GOT3 (cell line): ENCODE data around the gene TM2D3.
A peak's percentile ranks its signal among the peaks of the same experiment; 100 is the strongest.

Source experiments
- DNase-seq: peaks from one replicate; lab custom pipeline; 2025; ENCODE audit warnings: mixed read lengths; lab: John Stamatoyannopoulos, UW

TM2D3 gene, protein sequence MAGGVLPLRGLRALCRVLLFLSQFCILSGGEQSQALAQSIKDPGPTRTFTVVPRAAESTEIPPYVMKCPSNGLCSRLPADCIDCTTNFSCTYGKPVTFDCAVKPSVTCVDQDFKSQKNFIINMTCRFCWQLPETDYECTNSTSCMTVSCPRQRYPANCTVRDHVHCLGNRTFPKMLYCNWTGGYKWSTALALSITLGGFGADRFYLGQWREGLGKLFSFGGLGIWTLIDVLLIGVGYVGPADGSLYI

DNA sequence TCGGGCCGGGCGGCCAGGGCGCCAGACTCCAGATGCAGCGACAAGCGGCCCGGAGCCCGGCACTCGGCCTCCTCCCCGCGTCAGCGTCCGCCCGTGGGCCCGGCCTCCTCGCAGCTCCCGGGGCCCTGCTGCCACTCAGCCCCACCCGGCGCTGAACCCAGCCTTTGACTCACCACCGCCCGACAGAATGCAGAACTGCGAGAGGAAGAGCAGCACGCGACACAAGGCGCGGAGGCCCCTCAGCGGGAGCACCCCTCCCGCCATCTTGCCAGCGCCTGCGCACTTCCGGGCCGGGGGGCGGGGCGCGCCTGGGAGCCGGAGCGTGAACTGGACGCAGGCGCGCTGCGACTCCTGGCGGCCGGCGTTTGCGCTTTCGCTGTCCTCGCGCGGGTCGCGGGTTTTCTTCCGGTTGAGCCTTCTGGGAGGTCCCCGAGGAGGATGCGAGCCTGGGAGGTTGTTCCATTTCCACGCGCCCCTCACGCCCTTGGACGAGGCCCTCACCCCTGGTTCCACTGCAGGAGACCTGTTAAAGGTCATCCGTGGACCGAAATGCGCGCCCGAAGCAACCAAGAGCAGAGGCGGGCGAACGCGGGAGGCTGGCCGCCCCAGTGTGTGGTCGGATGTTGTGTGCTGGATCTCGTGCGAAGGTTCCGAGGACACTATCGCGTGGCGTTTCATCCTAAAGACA lies at the start of gene TM2D3:
TSS of gene TM2D3 (minus strand) at position 284 of the 688 bp plus-strand sequence. CDS start at position 264, 20 bp downstream.
- DNase-seq: peak; percentile 89

DNA sequence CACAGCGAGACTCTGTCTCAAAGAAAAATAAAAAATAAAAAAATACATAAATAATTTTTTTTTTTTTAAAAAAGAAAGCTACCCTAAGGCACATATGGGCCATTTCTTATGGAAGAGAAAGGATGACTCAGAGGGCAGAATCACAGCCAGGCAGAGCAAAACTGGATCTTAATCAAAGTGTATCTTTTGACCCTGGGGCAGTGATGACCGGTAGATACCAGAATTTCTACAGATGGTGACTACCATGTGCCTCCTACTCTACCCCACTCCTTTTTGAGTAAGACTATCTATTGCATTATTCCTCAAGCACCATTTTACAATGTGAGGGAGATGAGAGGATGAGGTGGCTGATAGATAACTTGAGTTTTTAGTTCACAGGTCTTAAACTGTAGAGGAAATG lies 46.1 kb upstream of the TM2D3 start:
- DNase-seq: no peak

DNA sequence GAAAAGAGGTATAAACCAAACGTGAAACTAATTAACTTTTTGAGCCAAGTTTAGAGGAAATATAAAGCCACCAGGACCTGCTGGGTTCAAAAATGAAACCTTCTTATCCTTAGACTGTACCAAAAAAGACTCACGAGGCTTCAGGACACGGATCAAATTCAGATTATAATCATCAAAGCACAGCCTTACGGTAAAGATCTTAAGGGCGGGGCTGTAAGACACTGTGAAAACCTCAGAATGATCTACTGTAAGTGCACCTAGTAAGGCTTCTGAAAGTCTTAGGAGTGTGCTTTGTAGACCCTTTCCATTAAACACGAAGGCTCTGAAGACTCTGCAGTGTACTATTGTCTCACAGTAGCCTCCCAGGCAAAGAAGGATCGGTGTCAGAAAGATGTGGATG lies 45.3 kb upstream of the TM2D3 start:
- no peak for DNase-seq

DNA sequence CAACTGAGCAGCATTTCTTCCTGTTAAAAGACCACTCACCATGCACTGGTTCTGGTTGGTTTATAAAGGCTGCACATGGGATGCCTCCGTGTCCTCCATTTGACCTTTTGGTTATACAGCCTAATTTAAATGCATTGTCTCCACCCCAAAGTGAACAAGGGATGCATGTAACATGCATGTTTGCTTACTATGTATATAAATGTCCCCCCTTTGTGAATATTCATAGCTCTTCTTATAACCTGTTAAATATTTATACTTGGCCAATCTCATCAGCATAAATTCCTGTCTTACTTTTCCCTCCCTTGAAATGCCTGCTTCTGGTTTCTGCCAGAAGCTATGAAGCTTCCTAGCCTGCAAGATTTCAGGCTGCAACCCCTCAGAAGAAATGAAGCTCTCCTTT lies 44.6 kb upstream of the TM2D3 start:
- no peak for DNase-seq

DNA sequence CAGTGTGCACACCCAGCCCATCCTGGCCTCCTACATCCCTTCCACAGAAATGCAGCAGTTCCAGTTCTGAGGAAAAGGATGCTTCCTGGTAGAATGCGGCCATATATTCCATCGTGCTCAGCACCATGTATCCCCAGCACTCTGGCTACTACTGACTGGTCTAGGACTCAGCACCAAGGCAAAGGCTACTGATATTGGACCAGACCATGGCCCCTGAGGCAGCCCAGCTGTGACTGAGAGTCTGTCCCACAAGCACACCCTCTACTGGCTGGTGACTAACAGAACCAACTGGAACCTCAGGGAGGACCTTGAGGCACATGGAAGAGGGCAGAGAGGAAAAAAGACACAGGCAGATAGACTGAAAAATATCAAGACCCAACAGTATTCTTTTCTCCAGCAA lies 42.1 kb upstream of the TM2D3 start:
- DNase-seq: no peak

DNA sequence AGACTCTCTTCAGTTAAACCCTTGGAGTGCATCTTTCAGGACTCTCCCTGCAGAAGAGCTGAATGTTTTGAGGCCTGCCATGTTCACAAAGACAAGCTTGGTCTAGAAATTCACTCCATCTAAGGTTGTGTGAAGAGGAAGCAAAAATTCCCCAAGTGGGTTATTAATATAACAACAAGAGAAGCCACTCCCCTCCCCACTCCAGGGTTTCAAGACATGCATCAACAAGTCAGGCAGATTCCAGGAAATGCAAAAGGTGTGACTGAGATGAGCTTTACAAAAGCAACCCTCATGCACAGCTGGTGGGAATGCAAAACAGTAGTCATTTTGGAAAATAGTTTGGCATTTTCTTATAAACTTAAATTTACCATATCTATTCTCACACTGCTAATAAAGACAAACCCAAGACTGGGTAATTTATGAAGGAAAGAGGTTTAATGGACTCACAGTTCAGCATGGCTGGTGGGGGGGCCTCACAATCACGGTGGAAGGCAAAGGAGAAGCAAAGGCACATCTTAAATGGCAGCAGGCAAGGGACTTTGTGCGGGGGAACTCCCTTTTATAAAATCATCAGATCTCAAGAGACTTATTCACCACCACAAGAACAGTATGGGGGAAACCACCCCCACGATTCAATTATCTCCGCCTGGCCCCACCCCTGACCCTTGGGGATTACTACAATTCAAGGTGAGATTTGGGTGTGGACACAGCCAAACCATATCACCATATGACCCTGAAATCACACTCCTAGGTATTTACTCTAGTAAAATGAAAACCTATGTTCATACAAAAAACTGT lies 40.8 kb upstream of the TM2D3 start:
- DNase-seq: no peak

DNA sequence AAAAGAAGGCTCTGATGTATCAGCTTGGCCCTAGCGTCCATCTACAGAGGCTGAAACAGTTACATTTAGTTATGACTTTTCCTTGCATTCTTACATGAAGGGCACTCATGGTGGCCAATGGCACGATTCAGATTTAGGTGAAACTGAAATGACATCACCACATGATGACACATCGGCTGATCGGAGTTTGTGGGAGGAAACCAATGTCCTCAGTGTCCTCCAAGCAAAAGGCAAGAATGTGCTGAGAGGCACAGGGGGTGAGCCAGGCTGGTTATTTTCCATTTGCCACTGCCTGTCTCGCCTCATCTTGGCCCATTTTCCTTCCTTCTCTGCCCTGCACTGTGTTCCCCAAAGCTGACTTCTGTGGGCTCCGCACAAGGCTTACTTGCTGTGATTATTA lies 37.7 kb upstream of the TM2D3 start:
- no peak for DNase-seq

DNA sequence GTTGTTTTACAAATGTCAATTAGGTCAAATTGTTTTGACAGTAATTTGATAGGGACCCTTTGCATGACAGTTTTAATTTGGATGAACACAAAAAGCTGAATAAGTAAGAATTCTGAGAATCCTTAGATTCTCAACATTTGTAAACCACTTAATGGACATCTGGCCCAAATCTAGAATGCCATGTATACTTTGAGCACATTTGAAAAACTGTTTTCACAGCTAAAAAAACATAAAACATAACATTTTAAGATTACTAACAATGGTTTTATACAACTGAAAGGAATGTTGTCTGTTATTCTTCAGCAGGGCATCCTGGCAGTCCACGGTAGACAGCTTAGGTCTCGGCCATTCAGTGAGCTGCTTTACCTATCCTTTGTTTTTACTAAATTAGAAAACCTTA lies 34.5 kb upstream of the TM2D3 start:
- no peak for DNase-seq

DNA sequence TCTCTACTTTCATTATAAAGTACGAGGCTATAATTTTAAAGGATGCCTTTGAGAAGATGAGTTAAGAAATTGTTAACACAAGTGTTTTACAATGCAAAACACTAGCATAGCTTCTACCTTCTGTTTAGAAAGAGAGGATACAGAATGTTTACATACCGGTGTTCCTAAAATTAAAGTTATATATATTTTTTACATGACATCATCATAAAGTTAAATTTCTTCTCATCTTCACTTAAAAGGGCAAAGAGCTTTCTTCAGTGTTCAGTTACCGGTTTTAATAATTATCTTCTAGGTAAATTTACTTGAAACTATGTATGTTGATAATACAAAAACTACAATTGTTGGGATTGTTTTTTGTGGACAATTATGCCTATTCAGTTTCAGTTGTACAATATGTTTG lies 32.7 kb upstream of the TM2D3 start:
- no peak for DNase-seq

DNA sequence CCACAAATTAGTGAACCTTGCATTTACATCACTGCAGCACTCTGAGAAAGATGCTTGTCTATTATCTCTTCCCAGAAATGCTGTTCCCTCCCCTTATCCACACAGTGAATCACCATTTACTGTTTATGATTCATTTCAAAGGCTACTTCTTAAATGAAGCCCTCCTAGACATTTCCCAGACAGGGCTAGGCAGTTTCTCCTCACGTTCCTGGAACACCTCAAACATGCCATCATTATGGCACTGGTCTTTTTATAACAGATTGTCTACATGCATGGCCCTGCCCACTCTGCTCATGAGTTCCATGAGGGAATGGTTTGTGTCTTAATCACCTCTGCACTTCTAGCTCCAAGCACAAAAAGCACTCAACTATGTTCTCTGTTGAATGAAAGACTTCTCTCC lies 32.2 kb upstream of the TM2D3 start:
- DNase-seq: no peak

DNA sequence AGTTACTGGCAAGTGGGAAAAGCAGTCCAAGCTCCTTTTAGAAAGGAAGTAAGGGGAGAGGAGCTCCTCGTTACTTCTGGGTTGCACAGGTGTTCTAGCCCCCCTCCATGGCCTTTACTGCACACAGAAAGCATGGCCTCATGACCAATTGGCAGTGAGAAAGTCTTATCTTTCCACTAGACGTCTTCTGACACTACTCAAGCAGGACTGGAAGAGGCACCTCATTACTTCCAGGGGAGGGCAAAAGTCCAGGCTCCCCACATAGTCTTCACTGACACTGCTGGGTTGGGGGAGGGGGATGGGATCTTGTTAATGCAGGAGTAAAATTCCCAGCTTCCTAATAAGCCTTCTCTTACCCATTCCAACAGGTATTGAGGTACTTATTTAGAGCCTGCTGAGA lies 27.6 kb upstream of the TM2D3 start:
- no peak for DNase-seq

DNA sequence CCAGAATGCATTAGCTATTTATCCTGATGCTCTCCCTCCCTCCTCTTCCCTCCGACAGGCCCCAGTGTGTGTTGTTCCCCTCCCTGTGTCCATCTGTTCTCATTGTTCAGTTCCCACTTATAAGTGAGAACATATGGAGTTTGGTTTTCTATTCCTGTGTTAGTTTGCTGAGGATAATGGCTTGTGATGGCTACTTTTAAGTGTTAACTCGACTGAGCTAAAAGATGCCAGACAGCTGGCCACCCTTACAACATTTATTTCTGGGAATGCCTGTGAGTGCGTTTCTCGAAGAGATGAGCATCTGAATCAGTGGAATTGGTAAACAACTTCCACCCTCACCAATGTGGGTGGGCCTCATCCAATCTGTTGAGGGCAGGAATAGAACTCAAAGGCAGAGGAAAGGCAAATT lies 24.7 kb upstream of the TM2D3 start:
- DNase-seq: no peak

DNA sequence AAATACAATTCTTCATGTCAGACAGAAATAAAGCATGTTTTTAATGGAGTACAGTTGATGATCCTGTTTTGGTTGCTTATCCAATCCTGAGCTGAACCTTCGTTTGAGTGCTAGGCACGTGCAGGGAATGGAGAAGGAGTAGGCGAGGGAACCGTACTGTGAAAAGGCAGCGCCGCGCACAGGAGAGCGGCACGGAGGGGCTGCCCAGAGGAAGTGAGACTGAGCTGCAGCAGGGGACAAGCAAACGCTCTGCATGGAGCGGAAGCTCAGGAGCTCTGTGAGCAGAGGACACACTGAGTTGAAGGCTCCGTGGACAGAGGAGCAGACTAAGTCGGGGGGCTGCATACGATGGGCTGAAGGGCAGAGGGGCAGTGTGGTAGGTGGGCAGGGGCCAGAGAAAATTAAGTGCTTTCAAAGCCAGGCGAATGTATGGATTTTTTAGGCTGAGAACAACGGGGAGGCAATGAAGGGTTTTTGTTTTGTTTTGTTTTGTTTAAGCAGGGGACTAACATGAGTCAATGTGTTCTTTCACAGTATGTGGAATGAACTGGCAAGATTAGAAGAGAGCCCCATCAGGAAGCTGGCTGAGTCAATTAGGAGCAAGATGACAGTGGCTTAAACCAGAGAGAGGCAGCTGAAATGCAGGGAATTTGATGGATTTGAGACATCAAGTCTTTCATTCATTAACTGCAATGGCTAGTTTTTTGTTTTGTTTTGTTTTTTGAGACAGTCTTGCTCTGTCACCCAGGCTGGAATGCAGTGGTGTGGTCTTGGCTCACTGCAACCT lies 23.8 kb upstream of the TM2D3 start:
- DNase-seq: no peak

DNA sequence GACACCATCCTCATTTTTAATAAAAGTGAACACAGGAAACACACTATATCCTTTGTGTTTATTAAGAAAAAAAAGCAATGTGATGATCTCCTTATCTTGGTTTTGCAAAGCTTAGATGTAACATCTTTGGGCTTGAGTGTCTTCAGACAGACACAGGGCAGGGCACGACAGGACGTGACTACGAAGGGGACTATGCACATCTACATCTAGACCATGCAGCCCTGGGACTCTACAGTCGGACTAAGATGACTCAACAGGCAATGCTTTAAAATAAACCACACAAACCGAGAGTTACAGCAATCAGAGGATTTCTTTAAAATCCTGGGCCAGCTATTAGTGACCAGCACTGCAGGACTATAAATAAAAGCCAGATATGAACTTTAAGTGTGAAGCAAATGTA lies 22.8 kb upstream of the TM2D3 start:
- DNase-seq: no peak

DNA sequence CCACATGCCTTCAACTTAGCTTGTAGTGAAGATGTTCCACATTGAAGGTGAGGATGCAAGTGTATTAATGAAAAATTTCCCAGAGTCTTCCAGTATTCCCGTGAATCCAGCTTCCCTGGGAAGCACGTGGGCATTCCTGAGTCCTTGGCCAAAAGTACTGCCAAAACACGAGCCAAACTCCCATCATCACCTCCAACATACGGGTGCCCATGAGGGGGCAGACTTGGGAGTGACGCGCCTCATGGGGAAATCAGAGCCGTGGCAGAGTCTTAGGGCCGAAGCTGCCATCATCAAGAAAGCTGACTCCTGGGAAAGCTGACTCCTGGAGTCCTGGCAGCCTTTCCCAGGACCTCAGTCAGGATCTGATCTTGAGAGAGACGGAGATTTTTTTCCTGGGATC lies 20.1 kb upstream of the TM2D3 start:
- no peak for DNase-seq

DNA sequence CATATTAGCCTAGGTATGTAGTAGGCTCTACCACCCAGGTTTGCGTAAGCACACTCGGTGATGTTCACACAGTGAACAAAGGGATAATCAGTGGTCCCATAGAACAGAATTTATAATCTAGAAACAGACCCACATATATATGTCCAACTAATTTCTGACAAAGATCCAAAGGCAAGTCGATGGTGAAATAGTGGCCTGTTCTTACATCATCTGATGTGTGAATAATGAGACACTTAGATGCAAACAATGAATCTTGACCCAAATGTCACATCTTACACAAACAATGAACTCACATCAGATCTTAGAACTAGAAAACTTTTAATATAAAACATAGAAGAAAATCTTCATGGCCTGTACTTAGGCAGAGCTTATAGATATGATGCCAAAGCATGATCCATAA lies 17.6 kb upstream of the TM2D3 start:
- DNase-seq: no peak

DNA sequence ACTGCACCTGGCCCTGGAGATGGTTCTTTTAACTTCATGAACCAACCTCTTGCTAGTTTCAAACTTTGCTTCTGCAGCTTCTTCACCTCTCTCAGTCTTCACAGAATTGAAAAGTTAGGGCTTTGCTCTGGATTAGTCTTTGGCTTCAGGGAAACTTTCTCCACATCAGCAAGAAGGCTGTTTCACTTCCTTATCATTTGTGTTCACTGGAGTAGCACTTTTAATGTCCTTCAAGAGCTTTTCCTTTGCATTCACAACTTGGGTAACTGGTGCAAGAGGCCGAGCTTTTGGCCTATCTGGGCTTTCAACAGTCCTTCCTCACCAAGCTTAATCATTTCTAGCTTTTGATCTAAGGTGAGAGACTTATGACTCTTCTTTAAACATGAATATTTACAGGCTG lies 15.7 kb upstream of the TM2D3 start:
- no peak for DNase-seq

DNA sequence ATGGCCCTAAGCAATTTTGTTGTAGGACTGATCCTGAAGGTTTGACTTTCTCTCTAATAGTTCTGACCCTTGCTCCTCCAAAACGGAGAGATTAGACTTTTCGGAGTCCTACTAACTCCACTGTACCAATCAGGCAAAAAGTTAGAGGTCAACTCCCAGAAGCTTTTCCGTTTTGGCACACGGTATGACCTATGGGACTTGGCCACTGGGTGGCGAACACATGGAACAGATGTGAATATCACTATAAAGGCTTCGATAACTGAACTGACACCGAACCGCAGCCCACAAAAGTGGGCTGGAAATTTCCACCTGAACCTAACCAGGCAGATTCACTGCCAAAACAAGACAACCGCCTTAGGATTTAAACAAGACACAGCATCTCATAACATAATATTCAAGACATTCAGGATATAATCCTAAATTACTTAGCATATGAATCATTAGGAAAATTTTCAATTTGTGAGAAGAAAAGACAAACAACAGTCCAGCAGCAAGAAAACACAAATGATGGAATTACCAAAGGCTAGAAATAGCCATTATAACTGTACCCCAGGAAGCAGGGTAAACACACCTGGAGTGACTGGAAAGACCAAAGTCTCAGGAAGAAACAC lies 12.2 kb upstream of the TM2D3 start:
- DNase-seq: no peak

DNA sequence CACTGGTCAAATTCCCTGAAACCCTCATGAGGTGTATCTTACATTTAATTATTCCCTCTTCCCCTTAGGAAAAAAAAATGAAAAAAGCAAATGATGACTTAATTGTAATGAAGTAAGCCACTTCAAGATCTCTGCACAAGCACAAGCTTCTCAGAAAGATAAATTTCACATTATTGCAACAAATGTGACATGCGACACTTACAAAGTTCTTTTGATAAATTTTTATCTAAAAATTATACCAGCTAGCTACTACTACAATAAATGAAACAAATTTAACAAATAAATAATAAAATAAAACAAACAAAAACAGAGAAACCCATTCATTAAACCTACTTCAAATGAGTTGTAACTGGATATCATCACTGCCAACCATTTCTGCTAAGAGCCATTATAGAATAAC lies 10.0 kb upstream of the TM2D3 start:
- DNase-seq: no peak

DNA sequence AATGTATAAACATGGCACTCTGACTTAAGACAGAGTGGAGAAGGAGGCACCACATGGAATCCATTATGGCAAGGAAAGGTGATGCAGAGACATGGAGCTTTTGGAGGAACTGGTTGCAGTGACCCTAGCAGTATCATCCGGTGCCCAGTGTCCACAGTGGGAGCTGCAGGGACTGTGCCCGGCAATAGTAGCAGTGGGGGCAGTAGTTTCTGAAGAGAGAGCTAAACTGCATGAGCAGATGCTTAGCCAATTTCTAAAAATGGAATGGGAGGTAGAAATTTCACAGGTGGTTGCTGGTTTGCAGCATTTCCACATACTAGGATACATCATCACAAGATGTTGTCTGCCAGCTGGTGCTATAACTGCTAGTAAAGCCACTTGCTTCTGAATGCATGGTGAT lies 7.8 kb upstream of the TM2D3 start:
- no peak for DNase-seq

DNA sequence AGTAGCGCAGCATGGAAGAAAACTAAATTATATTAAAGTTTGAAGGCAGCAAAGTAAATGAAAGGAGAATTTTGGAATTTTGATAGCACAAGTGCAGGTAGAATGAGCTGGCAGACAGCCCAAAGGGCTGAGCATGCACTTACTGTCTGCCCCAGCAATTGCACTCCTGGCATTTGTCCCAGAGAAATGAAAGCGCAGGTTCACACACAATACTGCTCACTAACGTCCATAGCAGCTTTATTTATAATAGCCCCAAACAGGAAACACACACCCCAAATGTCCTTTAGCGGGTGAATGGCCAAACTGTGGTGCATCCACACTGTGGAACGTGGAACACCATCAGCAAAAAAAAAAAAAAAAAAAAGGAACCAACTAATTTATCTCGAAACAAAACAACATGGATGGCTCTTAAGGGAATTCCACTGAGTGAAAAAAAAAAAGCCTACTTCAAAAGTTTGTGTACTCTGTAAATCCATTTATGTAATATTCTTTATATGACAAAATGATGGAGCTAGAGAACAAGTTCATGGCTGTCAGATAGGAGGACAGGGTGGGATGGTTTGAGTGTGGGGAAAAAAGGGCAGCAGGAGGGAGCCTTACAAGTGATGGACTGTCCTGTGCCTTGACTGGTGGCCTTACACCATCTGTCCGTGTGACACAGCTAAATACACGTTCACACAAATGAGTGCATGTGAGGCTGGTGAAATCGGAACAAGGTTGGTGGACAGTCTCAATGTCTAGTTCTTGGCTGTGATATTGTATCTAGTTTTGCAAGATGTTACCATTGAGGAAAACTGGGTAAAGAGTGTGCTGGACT lies 6.0 kb upstream of the TM2D3 start:
- DNase-seq: no peak
